HL-60 (cell line): Measurements from ENCODE around the gene SLC16A4.

Experiments used
- DNase-seq, 2 experiments: peaks; one replicate each; pipeline ENCODE4 v3.0.0-alpha.2; 2010 to 2020; ENCODE audit warnings: low read depth in 1 of 2, low spot score in 1 of 2
- H3K27ac ChIP-seq: fragments of 250-450 bp; sonication (Bioruptor Pico); replicated peaks from 2 replicates; pipeline ENCODE4 v1.5.1; 2020; ENCODE audit warnings: mild to moderate bottlenecking, moderate library complexity
- H3K27me3 ChIP-seq: fragments of 250-450 bp; sonication (Bioruptor Pico); 2 replicates; pipeline ENCODE4 v1.5.1; 2021; ENCODE audit warnings: mild to moderate bottlenecking, moderate library complexity; ENCODE audit not compliant: insufficient read depth, poor library complexity, severe bottlenecking
- H3K4me3 ChIP-seq: replicated peaks from 2 replicates; pipeline ENCODE4 v1.5.1; 2011; ENCODE audit warnings: mild to moderate bottlenecking, control low read depth, low read length; ENCODE audit not compliant: insufficient read depth
- GABPA ChIP-seq: IDR thresholded peaks from 2 replicates; pipeline ENCODE4 v1.6.1; 2012; ENCODE audit warnings: low read depth
- POLR2AphosphoS5 ChIP-seq: IDR thresholded peaks from 2 replicates; pipeline ENCODE4 v1.6.1; 2012; ENCODE audit warnings: low read depth
- REST ChIP-seq: IDR thresholded peaks from 2 replicates; pipeline ENCODE4 v1.6.1; 2012; ENCODE audit warnings: low read depth; ENCODE audit not compliant: insufficient replicate concordance
- SPI1 ChIP-seq: IDR thresholded peaks from 2 replicates; pipeline ENCODE4 v1.6.1; 2012; ENCODE audit warnings: low read depth, mild to moderate bottlenecking, borderline replicate concordance
- TF ChIP-seq, protein P1 (sequence below): IDR thresholded peaks from one replicate; pipeline ENCODE4 v1.5.1; 2011; ENCODE audit warnings: low read length, control low read depth, inconsistent platforms; ENCODE audit not compliant: insufficient read depth

Gene SLC16A4

DNA sequence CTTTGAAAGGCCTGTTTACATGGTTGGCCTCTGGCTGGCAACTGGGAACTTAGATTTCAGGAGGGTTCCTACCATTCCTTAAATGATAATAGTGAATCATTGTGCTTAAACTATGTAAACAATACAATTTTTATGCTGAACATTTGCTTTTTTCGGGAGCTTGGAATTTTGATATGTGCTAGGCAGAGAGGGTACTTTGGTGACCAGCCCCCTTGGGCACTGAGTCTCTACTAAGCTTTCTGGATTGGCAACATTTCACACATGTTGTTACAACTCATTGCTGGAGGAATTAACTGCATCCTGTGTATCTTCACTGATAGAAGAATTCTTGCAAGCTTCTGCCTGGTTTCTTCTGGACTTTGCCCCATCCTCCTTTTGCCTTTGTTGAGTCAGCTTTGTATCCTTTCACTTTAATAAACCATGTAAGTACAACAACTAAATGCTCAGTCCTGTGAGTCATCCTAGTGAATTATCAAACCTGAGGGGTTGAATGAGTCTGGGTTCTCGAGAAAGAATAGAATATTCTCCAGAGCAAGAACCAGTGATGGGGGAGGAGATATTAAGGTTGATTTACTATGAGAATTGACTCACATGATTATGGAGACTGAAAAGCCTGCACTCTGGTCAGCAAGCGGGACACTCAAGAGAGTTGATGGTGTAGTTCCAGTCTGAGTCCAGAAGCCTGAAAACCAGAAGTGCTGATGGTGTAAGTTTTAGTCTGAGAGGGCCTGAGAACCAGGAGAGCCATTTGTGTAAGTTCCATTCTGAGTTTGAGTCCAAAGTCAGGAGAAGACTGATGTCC is 3.1 kb upstream of the SLC16A4 start:
- Histone ChIP-seq H3K27me3 (no peaks in the 10 kb centered on the region), H3K4me3 (no peak overlapping the region), H3K27ac (no peak overlapping the region)
- DNase-seq = no peak
- no peak for TF ChIP-seq REST
- no peak for TF ChIP-seq POLR2AphosphoS5
- TF ChIP-seq SPI1 = no peak
- TF ChIP-seq GABPA = no peak
- TF ChIP-seq, protein P1, sequence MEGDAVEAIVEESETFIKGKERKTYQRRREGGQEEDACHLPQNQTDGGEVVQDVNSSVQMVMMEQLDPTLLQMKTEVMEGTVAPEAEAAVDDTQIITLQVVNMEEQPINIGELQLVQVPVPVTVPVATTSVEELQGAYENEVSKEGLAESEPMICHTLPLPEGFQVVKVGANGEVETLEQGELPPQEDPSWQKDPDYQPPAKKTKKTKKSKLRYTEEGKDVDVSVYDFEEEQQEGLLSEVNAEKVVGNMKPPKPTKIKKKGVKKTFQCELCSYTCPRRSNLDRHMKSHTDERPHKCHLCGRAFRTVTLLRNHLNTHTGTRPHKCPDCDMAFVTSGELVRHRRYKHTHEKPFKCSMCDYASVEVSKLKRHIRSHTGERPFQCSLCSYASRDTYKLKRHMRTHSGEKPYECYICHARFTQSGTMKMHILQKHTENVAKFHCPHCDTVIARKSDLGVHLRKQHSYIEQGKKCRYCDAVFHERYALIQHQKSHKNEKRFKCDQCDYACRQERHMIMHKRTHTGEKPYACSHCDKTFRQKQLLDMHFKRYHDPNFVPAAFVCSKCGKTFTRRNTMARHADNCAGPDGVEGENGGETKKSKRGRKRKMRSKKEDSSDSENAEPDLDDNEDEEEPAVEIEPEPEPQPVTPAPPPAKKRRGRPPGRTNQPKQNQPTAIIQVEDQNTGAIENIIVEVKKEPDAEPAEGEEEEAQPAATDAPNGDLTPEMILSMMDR = no peak

DNA sequence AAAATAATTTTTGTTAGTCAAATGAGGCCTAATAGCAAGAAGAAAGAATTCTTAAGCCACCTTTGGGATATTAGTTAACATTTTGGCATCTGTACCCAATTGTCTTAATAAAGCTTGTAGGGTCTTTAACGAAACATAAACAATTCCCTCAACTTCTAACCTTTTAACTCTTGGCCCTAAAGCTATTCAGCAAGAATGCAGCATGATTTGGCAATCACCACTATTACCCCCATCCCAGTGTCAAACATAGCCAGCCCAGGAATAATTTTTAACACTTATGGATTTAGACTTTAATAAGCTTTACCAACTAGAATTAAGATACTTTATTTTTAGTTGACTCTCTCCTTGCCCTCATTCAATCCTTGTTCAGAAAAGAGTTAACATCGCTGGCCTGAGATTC is 2.5 kb upstream of the SLC16A4 start:
- no peaks in the 10 kb centered on the region for H3K27me3 ChIP-seq
- TF ChIP-seq, protein P1 = no peak
- no peak for TF ChIP-seq REST
- no peak for TF ChIP-seq GABPA
- TF ChIP-seq POLR2AphosphoS5 = no peak
- TF ChIP-seq SPI1 = no peak
- no peak overlapping the region for H3K27ac ChIP-seq
- H3K4me3 ChIP-seq = no peak overlapping the region
- no peak for DNase-seq

- Histone ChIP-seq H3K4me3 (no peak overlapping the region), H3K27me3 (no peaks in the 10 kb centered on the region), H3K27ac (no peak overlapping the region)
- no peak for DNase-seq
- no peak for TF ChIP-seq POLR2AphosphoS5
- TF ChIP-seq, protein P1 = no peak
- TF ChIP-seq REST = no peak
- TF ChIP-seq GABPA = no peak
- no peak for TF ChIP-seq SPI1
Observed at GRCh38 chr1:110390096-110390495, 730 bp downstream of the SLC16A4 start.
